H9 (cell line): ENCODE measurements around the gene TTLL9. TPM values are rescaled to one million over a fixed set of nuclear protein-coding genes. Genes with fewer than 3 reads are reported as not detected.
A peak's percentile ranks its signal among the peaks of the same experiment; 100 is the strongest.

ENCODE experiments used
- DNase-seq: peaks from one replicate; pipeline ENCODE4 v3.0.0-alpha.2; 2017
- H2AFZ ChIP-seq: one replicate; pipeline ENCODE4 v1.6.1; 2013; ENCODE audit warnings: mild to moderate bottlenecking, low read length, control low read depth, moderate library complexity
- H2AK5ac ChIP-seq: 2 replicates; pipeline ENCODE4 v1.6.1; 2013; ENCODE audit warnings: low read length, control low read depth, mixed read lengths; ENCODE audit not compliant: insufficient read length
- H2BK120ac ChIP-seq: one replicate; pipeline ENCODE4 v1.6.1; 2013; ENCODE audit warnings: low read depth, mild to moderate bottlenecking, low read length, control low read depth, inconsistent platforms; ENCODE audit not compliant: poor library complexity, severe bottlenecking
- H2BK12ac ChIP-seq: 2 replicates; pipeline ENCODE4 v1.6.1; 2013; ENCODE audit warnings: low read length, control low read depth, mixed read lengths, low read depth; ENCODE audit not compliant: insufficient read length
- H2BK15ac ChIP-seq: 2 replicates; pipeline ENCODE4 v1.6.1; 2013; ENCODE audit warnings: low read depth, low read length, control low read depth
- H2BK20ac ChIP-seq: one replicate; pipeline ENCODE4 v1.6.1; 2013; ENCODE audit warnings: low read depth, mild to moderate bottlenecking, low read length, control low read depth, inconsistent platforms; ENCODE audit not compliant: poor library complexity, severe bottlenecking
- H2BK5ac ChIP-seq: 2 replicates; pipeline ENCODE4 v1.6.1; 2013; ENCODE audit warnings: low read length, control low read depth, mixed read lengths; ENCODE audit not compliant: insufficient read length
- H3K14ac ChIP-seq: 2 replicates; pipeline ENCODE4 v1.6.1; 2013; ENCODE audit warnings: low read length, control low read depth; ENCODE audit not compliant: insufficient read depth
- H3K18ac ChIP-seq: 2 replicates; pipeline ENCODE4 v1.6.1; 2013; ENCODE audit warnings: low read depth, mild to moderate bottlenecking, mixed read lengths, low read length, control low read depth; ENCODE audit not compliant: insufficient read length
- H3K23ac ChIP-seq: 2 replicates; pipeline ENCODE4 v1.6.1; 2013; ENCODE audit warnings: low read length, control low read depth, mixed read lengths, low read depth; ENCODE audit not compliant: insufficient read length
- H3K23me2 ChIP-seq: 2 replicates; pipeline ENCODE4 v1.6.1; 2013; ENCODE audit warnings: low read depth, mild to moderate bottlenecking, mixed read lengths, low read length, control low read depth; ENCODE audit not compliant: insufficient read length, poor library complexity, severe bottlenecking
- H3K27ac ChIP-seq: 2 replicates; pipeline ENCODE4 v1.5.1; 2013; ENCODE audit warnings: low read length, control low read depth, mixed read lengths, low read depth; ENCODE audit not compliant: insufficient read length
- H3K27me3 ChIP-seq: 2 replicates; pipeline ENCODE4 v1.6.1; 2013; ENCODE audit warnings: low read length, control low read depth, inconsistent platforms; ENCODE audit not compliant: insufficient read depth
- H3K4ac ChIP-seq: 2 replicates; pipeline ENCODE4 v1.6.1; 2013; ENCODE audit warnings: low read depth, mild to moderate bottlenecking, control low read depth, inconsistent platforms, low read length, moderate library complexity
- H3K4me1 ChIP-seq: 2 replicates; pipeline ENCODE4 v1.6.1; 2013; ENCODE audit warnings: low read length, control low read depth, inconsistent platforms; ENCODE audit not compliant: insufficient read depth
- H3K4me2 ChIP-seq: 2 replicates; pipeline ENCODE4 v1.6.1; 2013; ENCODE audit warnings: low read length, control low read depth, mixed read lengths; ENCODE audit not compliant: insufficient read length, insufficient read depth
- H3K56ac ChIP-seq: 2 replicates; pipeline ENCODE4 v1.6.1; 2013; ENCODE audit warnings: low read depth, mild to moderate bottlenecking, mixed read lengths, low read length, control low read depth; ENCODE audit not compliant: insufficient read length
- H3K79me1 ChIP-seq: 2 replicates; pipeline ENCODE4 v1.6.1; 2013; ENCODE audit warnings: low read depth, mild to moderate bottlenecking, moderate library complexity, low read length, control low read depth, inconsistent platforms; ENCODE audit not compliant: insufficient read depth, poor library complexity, severe bottlenecking
- H3K79me2 ChIP-seq: 2 replicates; pipeline ENCODE4 v1.6.1; 2013; ENCODE audit warnings: low read length, control low read depth, inconsistent platforms; ENCODE audit not compliant: insufficient read depth
- H3K9ac ChIP-seq: 2 replicates; pipeline ENCODE4 v1.6.1; 2013; ENCODE audit warnings: low read length, control low read depth, mixed read lengths; ENCODE audit not compliant: insufficient read length; ENCODE audit errors: extremely low read depth
- H3K9me3 ChIP-seq: one replicate; pipeline ENCODE4 v1.6.1; 2013; ENCODE audit warnings: low read depth, low read length, inconsistent platforms; ENCODE audit not compliant: control insufficient read depth
- H3T11ph ChIP-seq: one replicate; pipeline ENCODE4 v1.6.1; 2013; ENCODE audit warnings: mild to moderate bottlenecking, low read length, control low read depth, inconsistent platforms
- H4K20me1 ChIP-seq: one replicate; pipeline ENCODE4 v1.6.1; 2013; ENCODE audit not compliant: control insufficient read depth, insufficient read length, insufficient read depth
- H4K5ac ChIP-seq: 2 replicates; pipeline ENCODE4 v1.6.1; 2013; ENCODE audit warnings: low read depth, mild to moderate bottlenecking, mixed read lengths, low read length, control low read depth; ENCODE audit not compliant: insufficient read length
- H4K8ac ChIP-seq: replicated peaks from 2 replicates; pipeline ENCODE4 v1.6.1; 2013; ENCODE audit warnings: low read length, control low read depth, mixed read lengths, low read depth; ENCODE audit not compliant: insufficient read length
- H4K91ac ChIP-seq: 2 replicates; pipeline ENCODE4 v1.6.1; 2013; ENCODE audit warnings: low read depth, mild to moderate bottlenecking, moderate library complexity, mixed read lengths, low read length, control low read depth; ENCODE audit not compliant: insufficient read length
- H3K27ac Mint-ChIP-seq, 3 experiments: 2 replicates in 2 of 3; 3 replicates in 1 of 3; pipeline ENCODE4 v1.8.0; 2020 to 2021; ENCODE audit warnings: mixed read lengths in 3 of 3, mild to moderate bottlenecking in 1 of 3, moderate library complexity in 1 of 3
- H3K27me3 Mint-ChIP-seq: 2 replicates; pipeline ENCODE4 v1.8.0; 2021; ENCODE audit warnings: low read depth, mild to moderate bottlenecking, moderate library complexity, mixed read lengths
- H3K36me3 Mint-ChIP-seq, 3 experiments: 2 replicates in 2 of 3; 3 replicates in 1 of 3; pipeline ENCODE4 v1.8.0; 2020 to 2021; ENCODE audit warnings: low read depth in 3 of 3, mixed read lengths in 3 of 3; ENCODE audit not compliant: insufficient read depth in 1 of 3
- H3K4me1 Mint-ChIP-seq, 2 experiments: 2 replicates each; pipeline ENCODE4 v1.8.0; 2020; ENCODE audit warnings: mixed read lengths in 2 of 2
- H3K4me3 Mint-ChIP-seq, 2 experiments: 2 replicates in 1 of 2; 3 replicates in 1 of 2; pipeline ENCODE4 v1.8.0; 2020 to 2021; ENCODE audit warnings: mild to moderate bottlenecking in 2 of 2, mixed read lengths in 2 of 2, moderate library complexity in 1 of 2
- H3K9me3 Mint-ChIP-seq, 2 experiments: 2 replicates in 1 of 2; 3 replicates in 1 of 2; pipeline ENCODE4 v1.8.0; 2020; ENCODE audit warnings: mild to moderate bottlenecking in 2 of 2, mixed read lengths in 2 of 2, moderate library complexity in 1 of 2
- WGBS: extraction: QIAGEN DNeasy Blood & Tissue Kit; methylation state at CpG from one replicate; pipeline ENCODE4 v1.1.7; 2013; ENCODE audit warnings: missing lambda C conversion rate, low lambda C conversion rate, mixed read lengths; ENCODE audit not compliant: insufficient read length; ENCODE audit errors: extremely low coverage; 5-methylcytosine and 5-hydroxymethylcytosine counted together
- total RNA-seq: library from RNA; stranded (reverse); gene quantifications from 2 replicates; pipeline ENCODE4 v1.2.1, GENCODE V29; 2021
- TF ChIP-seq, protein P1 (sequence below): fragments of 200-600 bp; sonication (generic); conservative IDR thresholded peaks from 3 replicates; pipeline ENCODE4 v1.8.0; 2021; ENCODE audit warnings: antibody characterized with exemption, mild to moderate bottlenecking

The TTLL9 gene
- total RNA-seq, 1 experiment from 2014 or later = 0.20 TPM

DNA sequence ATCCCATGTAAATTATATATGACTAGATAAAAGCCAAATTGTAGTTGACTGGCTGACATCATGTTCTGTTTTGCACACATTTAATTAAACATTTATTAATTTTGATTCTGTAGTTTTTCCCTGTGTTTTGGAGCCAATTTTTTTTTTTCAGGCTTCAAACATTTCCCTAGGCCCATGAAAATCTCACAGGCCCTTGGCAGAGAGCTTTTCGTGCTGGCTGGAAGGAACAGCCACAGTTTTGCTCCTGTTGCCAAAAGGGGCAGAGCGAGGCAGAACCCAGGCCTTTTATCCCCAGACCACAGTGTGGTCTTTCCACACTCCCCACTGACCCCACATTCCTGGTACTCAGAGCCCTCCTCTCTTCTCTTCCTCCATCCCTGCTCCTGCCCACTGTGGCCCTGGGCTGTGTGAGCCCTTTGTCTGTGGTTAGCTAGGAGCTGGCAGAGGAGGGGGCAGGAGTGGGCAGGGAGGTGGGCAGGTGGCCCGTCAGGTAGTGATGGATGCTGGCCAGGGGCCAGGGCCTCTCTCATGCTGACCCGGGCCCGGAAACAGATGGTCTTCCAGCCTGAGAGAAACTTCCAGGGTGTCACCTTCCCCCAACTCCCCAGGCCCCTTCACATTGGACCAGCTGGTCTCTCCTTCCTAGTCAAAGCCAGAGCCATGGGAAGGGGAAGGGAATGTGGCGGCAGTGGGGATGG lies 120.4 kb downstream of the TTLL9 start:
- H3K18ac ChIP-seq = no peak overlapping the region
- H4K8ac ChIP-seq = no peak overlapping the region
- H4K5ac ChIP-seq = no peak overlapping the region
- H3K4me1 ChIP-seq = no peaks in the 10 kb centered on the region
- WGBS = no CpG with 5 or more reads among the region's 6 CpGs
- Mint-ChIP-seq H3K36me3 (no peaks in the 10 kb centered on the region), H3K4me3 (no peak overlapping the region), H3K4me1 (peaks cover 2 to 14% of the 10 kb centered on the region in 2 experiments; a peak in 3 of 4 replicates), H3K9me3 (no peaks in the 10 kb centered on the region), H3K27ac (peak overlapping the region in 1 of 3 experiments; percentile 20; a peak in 1 of 7 replicates), H3K27me3 (peaks cover 44% of the 10 kb centered on the region)
- H3K27me3 ChIP-seq = peaks cover 3% of the 10 kb centered on the region; the same call in 1 of the 2 replicates
- H2BK120ac ChIP-seq = no peak overlapping the region
- H2BK5ac ChIP-seq = no peak overlapping the region
- no peak overlapping the region for H3K56ac ChIP-seq
- H2AFZ ChIP-seq = no peak overlapping the region
- H2BK15ac ChIP-seq = no peak overlapping the region
- no peak overlapping the region for H2AK5ac ChIP-seq
- H3K79me2 ChIP-seq = no peaks in the 10 kb centered on the region
- H3K9ac ChIP-seq = no peak overlapping the region
- TF ChIP-seq, protein P1, sequence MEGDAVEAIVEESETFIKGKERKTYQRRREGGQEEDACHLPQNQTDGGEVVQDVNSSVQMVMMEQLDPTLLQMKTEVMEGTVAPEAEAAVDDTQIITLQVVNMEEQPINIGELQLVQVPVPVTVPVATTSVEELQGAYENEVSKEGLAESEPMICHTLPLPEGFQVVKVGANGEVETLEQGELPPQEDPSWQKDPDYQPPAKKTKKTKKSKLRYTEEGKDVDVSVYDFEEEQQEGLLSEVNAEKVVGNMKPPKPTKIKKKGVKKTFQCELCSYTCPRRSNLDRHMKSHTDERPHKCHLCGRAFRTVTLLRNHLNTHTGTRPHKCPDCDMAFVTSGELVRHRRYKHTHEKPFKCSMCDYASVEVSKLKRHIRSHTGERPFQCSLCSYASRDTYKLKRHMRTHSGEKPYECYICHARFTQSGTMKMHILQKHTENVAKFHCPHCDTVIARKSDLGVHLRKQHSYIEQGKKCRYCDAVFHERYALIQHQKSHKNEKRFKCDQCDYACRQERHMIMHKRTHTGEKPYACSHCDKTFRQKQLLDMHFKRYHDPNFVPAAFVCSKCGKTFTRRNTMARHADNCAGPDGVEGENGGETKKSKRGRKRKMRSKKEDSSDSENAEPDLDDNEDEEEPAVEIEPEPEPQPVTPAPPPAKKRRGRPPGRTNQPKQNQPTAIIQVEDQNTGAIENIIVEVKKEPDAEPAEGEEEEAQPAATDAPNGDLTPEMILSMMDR = no peak
- H3K23me2 ChIP-seq = no peaks in the 10 kb centered on the region
- H2BK12ac ChIP-seq = no peak overlapping the region
- no peak for DNase-seq
- H3K14ac ChIP-seq = no peak overlapping the region
- H3K4me2 ChIP-seq = no peak overlapping the region
- no peak overlapping the region for H3K23ac ChIP-seq
- H3T11ph ChIP-seq = no peak overlapping the region
- H3K79me1 ChIP-seq = no peaks in the 10 kb centered on the region
- H3K27ac ChIP-seq = no peak overlapping the region
- no peak overlapping the region for H2BK20ac ChIP-seq
- no peaks in the 10 kb centered on the region for H3K9me3 ChIP-seq
- no peak overlapping the region for H3K4ac ChIP-seq
- H4K91ac ChIP-seq = no peak overlapping the region
- H4K20me1 ChIP-seq = no peaks in the 10 kb centered on the region
